ENCODE results near the gene PPP2R5A. TPM values are rescaled to one million over a fixed set of nuclear protein-coding genes. Genes with fewer than 3 reads are reported as not detected.

PPP2R5A gene
- total RNA-seq, 1 donor from 2014 or later, result 29.8 TPM

GRCh38 chr1:212410231-212410820 is 125.1 kb downstream of the PPP2R5A start:
- no peak for DNase-seq (ENCODE audit: low read depth)

Other genes starting within 250 kb of the PPP2R5A start
- 12.1 and 12.9 TPM in 2 replicates for gene INTS7, start 249.9 kb upstream of the PPP2R5A start, total RNA-seq
- 0.78 and 1.2 TPM in 2 replicates for gene DTL, start 249.7 kb upstream of the PPP2R5A start, total RNA-seq
- 5.3 and 6.8 TPM in 2 replicates for gene PACC1, start 129.5 kb downstream of the PPP2R5A start, total RNA-seq
- gene NENF, start 147.5 kb downstream of the PPP2R5A start, total RNA-seq, result 56.2 and 58.7 TPM in 2 replicates

All from myocyte (in vitro differentiated cells).